ENCODE data around the gene ZNF283.

Gene ZNF283

DNA sequence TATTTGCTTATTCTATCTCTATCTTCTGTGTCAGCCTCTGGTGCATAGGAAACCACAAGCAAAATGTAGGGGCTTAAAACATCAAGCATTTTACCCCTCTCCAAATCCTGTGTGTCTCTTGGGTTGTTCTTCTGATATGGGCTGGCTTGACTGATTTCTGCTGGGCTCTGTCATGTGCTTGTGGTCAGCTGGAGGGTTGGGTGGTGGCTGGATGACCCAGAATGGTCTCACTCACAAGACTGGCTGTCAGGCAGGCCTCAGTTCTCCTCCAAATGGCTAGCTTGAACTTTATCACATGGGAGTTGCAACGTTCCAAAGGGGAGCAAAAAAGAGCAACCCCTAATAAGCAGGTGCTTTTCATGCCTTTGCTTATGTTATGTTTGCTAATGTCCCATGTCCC lies 15.3 kb upstream of the ZNF283 start:
- no peak overlapping the region for H3K4me2 ChIP-seq (ENCODE audit: low read length)
- no peak overlapping the region for H3K27ac ChIP-seq (ENCODE audit: low read depth, low read length, poor library complexity, severe bottlenecking)
- H3F3A ChIP-seq (ENCODE audit: insufficient read depth, low read length), result no peaks in the 10 kb centered on the region
- no peaks in the 10 kb centered on the region for H3K36me3 ChIP-seq (ENCODE audit: insufficient read depth, low read length)
- no peak overlapping the region for H3K4me3 ChIP-seq (ENCODE audit: low read depth, low read length, poor library complexity, severe bottlenecking)
- H3K9me2 ChIP-seq (ENCODE audit: low read depth, low read length), result no peaks in the 10 kb centered on the region
- H3K9me3 ChIP-seq (ENCODE audit: low read length), result no peaks in the 10 kb centered on the region
- H4K20me1 ChIP-seq (ENCODE audit: insufficient read depth, low read length), result no peaks in the 10 kb centered on the region
- no peaks in the 10 kb centered on the region for H3K79me2 ChIP-seq (ENCODE audit: insufficient read depth, low read length)
- H3K27me3 ChIP-seq (ENCODE audit: insufficient read depth, low read length), result no peaks in the 10 kb centered on the region
- no peaks in the 10 kb centered on the region for H3K4me1 ChIP-seq (ENCODE audit: insufficient read depth, low read length, severe bottlenecking)
- H2AFZ ChIP-seq (ENCODE audit: low read length), result no peak overlapping the region
- no peak overlapping the region for H3K9ac ChIP-seq (ENCODE audit: low read length)
- TF ChIP-seq, protein P1, sequence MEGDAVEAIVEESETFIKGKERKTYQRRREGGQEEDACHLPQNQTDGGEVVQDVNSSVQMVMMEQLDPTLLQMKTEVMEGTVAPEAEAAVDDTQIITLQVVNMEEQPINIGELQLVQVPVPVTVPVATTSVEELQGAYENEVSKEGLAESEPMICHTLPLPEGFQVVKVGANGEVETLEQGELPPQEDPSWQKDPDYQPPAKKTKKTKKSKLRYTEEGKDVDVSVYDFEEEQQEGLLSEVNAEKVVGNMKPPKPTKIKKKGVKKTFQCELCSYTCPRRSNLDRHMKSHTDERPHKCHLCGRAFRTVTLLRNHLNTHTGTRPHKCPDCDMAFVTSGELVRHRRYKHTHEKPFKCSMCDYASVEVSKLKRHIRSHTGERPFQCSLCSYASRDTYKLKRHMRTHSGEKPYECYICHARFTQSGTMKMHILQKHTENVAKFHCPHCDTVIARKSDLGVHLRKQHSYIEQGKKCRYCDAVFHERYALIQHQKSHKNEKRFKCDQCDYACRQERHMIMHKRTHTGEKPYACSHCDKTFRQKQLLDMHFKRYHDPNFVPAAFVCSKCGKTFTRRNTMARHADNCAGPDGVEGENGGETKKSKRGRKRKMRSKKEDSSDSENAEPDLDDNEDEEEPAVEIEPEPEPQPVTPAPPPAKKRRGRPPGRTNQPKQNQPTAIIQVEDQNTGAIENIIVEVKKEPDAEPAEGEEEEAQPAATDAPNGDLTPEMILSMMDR (IDR thresholded peaks at IDR 0.05; ENCODE audit: low read length), result no peak
- TF ChIP-seq EZH2 (IDR thresholded peaks at IDR 0.05; ENCODE audit: borderline replicate concordance, low read length), result no peak

DNA sequence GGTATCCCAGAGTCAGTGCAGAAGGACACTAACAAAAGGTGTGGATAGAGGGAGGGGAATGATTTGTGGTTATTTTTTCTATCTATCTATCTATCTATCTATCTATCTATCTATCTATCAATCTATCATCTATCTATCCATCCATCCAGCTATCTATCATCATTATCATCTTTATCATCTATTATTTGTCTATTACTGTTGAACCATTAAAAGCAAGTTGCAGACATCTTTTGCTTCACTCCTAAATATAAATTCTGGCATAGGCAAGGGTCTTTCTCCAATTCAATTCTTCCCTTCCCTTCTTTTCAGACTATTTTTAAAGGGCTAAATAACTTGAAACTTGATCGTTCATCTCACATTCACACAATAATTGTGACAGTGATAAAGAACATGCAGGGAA lies 14.9 kb upstream of the ZNF283 start:
- no peak overlapping the region for H3K4me3 ChIP-seq (ENCODE audit: low read depth, low read length, poor library complexity, severe bottlenecking)
- no peaks in the 10 kb centered on the region for H3K9me3 ChIP-seq (ENCODE audit: low read length)
- H3K4me2 ChIP-seq (ENCODE audit: low read length), result no peak overlapping the region
- no peaks in the 10 kb centered on the region for H4K20me1 ChIP-seq (ENCODE audit: insufficient read depth, low read length)
- no peaks in the 10 kb centered on the region for H3K4me1 ChIP-seq (ENCODE audit: insufficient read depth, low read length, severe bottlenecking)
- no peaks in the 10 kb centered on the region for H3K27me3 ChIP-seq (ENCODE audit: insufficient read depth, low read length)
- no peak for TF ChIP-seq EZH2 (IDR thresholded peaks at IDR 0.05; ENCODE audit: borderline replicate concordance, low read length)
- TF ChIP-seq, protein P1 (IDR thresholded peaks at IDR 0.05; ENCODE audit: low read length), result no peak
- H3F3A ChIP-seq (ENCODE audit: insufficient read depth, low read length), result no peaks in the 10 kb centered on the region
- no peaks in the 10 kb centered on the region for H3K9me2 ChIP-seq (ENCODE audit: low read depth, low read length)
- H3K9ac ChIP-seq (ENCODE audit: low read length), result no peak overlapping the region
- no peaks in the 10 kb centered on the region for H3K79me2 ChIP-seq (ENCODE audit: insufficient read depth, low read length)
- H3K36me3 ChIP-seq (ENCODE audit: insufficient read depth, low read length), result no peaks in the 10 kb centered on the region
- no peak overlapping the region for H3K27ac ChIP-seq (ENCODE audit: low read depth, low read length, poor library complexity, severe bottlenecking)
- no peak overlapping the region for H2AFZ ChIP-seq (ENCODE audit: low read length)

DNA sequence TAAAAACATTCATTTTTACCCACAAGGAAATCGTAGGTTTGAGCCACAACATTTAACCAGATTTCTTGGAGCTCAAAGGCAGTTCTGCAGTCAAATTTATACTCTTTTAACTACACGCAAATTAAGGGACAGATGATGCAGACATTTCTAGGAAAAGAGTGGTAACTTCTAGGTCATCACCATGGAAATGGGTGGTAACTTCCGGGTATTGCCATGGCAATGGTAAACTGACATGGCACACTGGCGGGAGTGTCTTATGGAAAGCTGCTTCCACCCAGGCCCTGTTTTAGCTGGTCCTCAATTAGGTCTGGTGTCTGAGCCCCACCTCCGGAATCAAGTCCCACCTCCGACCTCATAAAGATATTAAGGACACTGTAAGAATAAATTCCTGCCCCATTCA lies 14.4 kb upstream of the ZNF283 start:
- Histone ChIP-seq H3K27me3 (ENCODE audit: insufficient read depth, low read length) (no peaks in the 10 kb centered on the region), H3K4me1 (ENCODE audit: insufficient read depth, low read length, severe bottlenecking) (no peaks in the 10 kb centered on the region), H3K4me3 (ENCODE audit: low read depth, low read length, poor library complexity, severe bottlenecking) (no peak overlapping the region), H3K9ac (ENCODE audit: low read length) (no peak overlapping the region), H3K27ac (ENCODE audit: low read depth, low read length, poor library complexity, severe bottlenecking) (no peak overlapping the region), H4K20me1 (ENCODE audit: insufficient read depth, low read length) (no peaks in the 10 kb centered on the region), H3K36me3 (ENCODE audit: insufficient read depth, low read length) (no peaks in the 10 kb centered on the region), H3K9me3 (ENCODE audit: low read length) (no peaks in the 10 kb centered on the region), H3K9me2 (ENCODE audit: low read depth, low read length) (no peaks in the 10 kb centered on the region), H3K79me2 (ENCODE audit: insufficient read depth, low read length) (no peaks in the 10 kb centered on the region), H3K4me2 (ENCODE audit: low read length) (no peak overlapping the region), H2AFZ (ENCODE audit: low read length) (no peak overlapping the region), H3F3A (ENCODE audit: insufficient read depth, low read length) (no peaks in the 10 kb centered on the region)
- TF ChIP-seq EZH2 (IDR thresholded peaks at IDR 0.05; ENCODE audit: borderline replicate concordance, low read length), result no peak
- TF ChIP-seq, protein P1 (IDR thresholded peaks at IDR 0.05; ENCODE audit: low read length), result no peak
